OCI-LY1 (cell line): ENCODE results near the gene ARMC9.

Experiments used
- EZH2 ChIP-seq: fragments of 200-600 bp; sonication (generic), shearing (Covaris generic); IDR thresholded peaks from 2 replicates; pipeline ENCODE4 v1.8.0; 2017; ENCODE audit warnings: borderline replicate concordance, mixed run types, mild to moderate bottlenecking, antibody characterized with exemption, low read length, moderate library complexity, mixed read lengths
- TF ChIP-seq, protein P1 (sequence below): fragments of 200-600 bp; sonication (generic), shearing (Covaris generic); IDR thresholded peaks from 2 replicates; pipeline ENCODE4 v1.5.1; 2017; ENCODE audit warnings: mild to moderate bottlenecking, antibody characterized with exemption, low read length, moderate library complexity, mixed read lengths

- TF ChIP-seq, protein P1, sequence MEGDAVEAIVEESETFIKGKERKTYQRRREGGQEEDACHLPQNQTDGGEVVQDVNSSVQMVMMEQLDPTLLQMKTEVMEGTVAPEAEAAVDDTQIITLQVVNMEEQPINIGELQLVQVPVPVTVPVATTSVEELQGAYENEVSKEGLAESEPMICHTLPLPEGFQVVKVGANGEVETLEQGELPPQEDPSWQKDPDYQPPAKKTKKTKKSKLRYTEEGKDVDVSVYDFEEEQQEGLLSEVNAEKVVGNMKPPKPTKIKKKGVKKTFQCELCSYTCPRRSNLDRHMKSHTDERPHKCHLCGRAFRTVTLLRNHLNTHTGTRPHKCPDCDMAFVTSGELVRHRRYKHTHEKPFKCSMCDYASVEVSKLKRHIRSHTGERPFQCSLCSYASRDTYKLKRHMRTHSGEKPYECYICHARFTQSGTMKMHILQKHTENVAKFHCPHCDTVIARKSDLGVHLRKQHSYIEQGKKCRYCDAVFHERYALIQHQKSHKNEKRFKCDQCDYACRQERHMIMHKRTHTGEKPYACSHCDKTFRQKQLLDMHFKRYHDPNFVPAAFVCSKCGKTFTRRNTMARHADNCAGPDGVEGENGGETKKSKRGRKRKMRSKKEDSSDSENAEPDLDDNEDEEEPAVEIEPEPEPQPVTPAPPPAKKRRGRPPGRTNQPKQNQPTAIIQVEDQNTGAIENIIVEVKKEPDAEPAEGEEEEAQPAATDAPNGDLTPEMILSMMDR: no peak
- no peak for TF ChIP-seq EZH2
These were observed 30.6 kb downstream of the ARMC9 start for GRCh38 chr2:231228974-231229529.
